H9 (cell line): ENCODE measurements around the gene DCN. TPM values are rescaled to one million over a fixed set of nuclear protein-coding genes. Genes with fewer than 3 reads are reported as not detected.

ENCODE experiments used
- DNase-seq: peaks from one replicate; pipeline ENCODE4 v3.0.0-alpha.2; 2017
- H2AFZ ChIP-seq: one replicate; pipeline ENCODE4 v1.6.1; 2013; ENCODE audit warnings: mild to moderate bottlenecking, low read length, control low read depth, moderate library complexity
- H2AK5ac ChIP-seq: 2 replicates; pipeline ENCODE4 v1.6.1; 2013; ENCODE audit warnings: low read length, control low read depth, mixed read lengths; ENCODE audit not compliant: insufficient read length
- H2BK120ac ChIP-seq: one replicate; pipeline ENCODE4 v1.6.1; 2013; ENCODE audit warnings: low read depth, mild to moderate bottlenecking, low read length, control low read depth, inconsistent platforms; ENCODE audit not compliant: poor library complexity, severe bottlenecking
- H2BK12ac ChIP-seq: 2 replicates; pipeline ENCODE4 v1.6.1; 2013; ENCODE audit warnings: low read length, control low read depth, mixed read lengths, low read depth; ENCODE audit not compliant: insufficient read length
- H2BK15ac ChIP-seq: 2 replicates; pipeline ENCODE4 v1.6.1; 2013; ENCODE audit warnings: low read depth, low read length, control low read depth
- H2BK20ac ChIP-seq: one replicate; pipeline ENCODE4 v1.6.1; 2013; ENCODE audit warnings: low read depth, mild to moderate bottlenecking, low read length, control low read depth, inconsistent platforms; ENCODE audit not compliant: poor library complexity, severe bottlenecking
- H2BK5ac ChIP-seq: 2 replicates; pipeline ENCODE4 v1.6.1; 2013; ENCODE audit warnings: low read length, control low read depth, mixed read lengths; ENCODE audit not compliant: insufficient read length
- H3K14ac ChIP-seq: 2 replicates; pipeline ENCODE4 v1.6.1; 2013; ENCODE audit warnings: low read length, control low read depth; ENCODE audit not compliant: insufficient read depth
- H3K18ac ChIP-seq: 2 replicates; pipeline ENCODE4 v1.6.1; 2013; ENCODE audit warnings: low read depth, mild to moderate bottlenecking, mixed read lengths, low read length, control low read depth; ENCODE audit not compliant: insufficient read length
- H3K23ac ChIP-seq: 2 replicates; pipeline ENCODE4 v1.6.1; 2013; ENCODE audit warnings: low read length, control low read depth, mixed read lengths, low read depth; ENCODE audit not compliant: insufficient read length
- H3K23me2 ChIP-seq: 2 replicates; pipeline ENCODE4 v1.6.1; 2013; ENCODE audit warnings: low read depth, mild to moderate bottlenecking, mixed read lengths, low read length, control low read depth; ENCODE audit not compliant: insufficient read length, poor library complexity, severe bottlenecking
- H3K27ac ChIP-seq: 2 replicates; pipeline ENCODE4 v1.5.1; 2013; ENCODE audit warnings: low read length, control low read depth, mixed read lengths, low read depth; ENCODE audit not compliant: insufficient read length
- H3K27me3 ChIP-seq: 2 replicates; pipeline ENCODE4 v1.6.1; 2013; ENCODE audit warnings: low read length, control low read depth, inconsistent platforms; ENCODE audit not compliant: insufficient read depth
- H3K4ac ChIP-seq: 2 replicates; pipeline ENCODE4 v1.6.1; 2013; ENCODE audit warnings: low read depth, mild to moderate bottlenecking, control low read depth, inconsistent platforms, low read length, moderate library complexity
- H3K4me1 ChIP-seq: 2 replicates; pipeline ENCODE4 v1.6.1; 2013; ENCODE audit warnings: low read length, control low read depth, inconsistent platforms; ENCODE audit not compliant: insufficient read depth
- H3K4me2 ChIP-seq: 2 replicates; pipeline ENCODE4 v1.6.1; 2013; ENCODE audit warnings: low read length, control low read depth, mixed read lengths; ENCODE audit not compliant: insufficient read length, insufficient read depth
- H3K56ac ChIP-seq: 2 replicates; pipeline ENCODE4 v1.6.1; 2013; ENCODE audit warnings: low read depth, mild to moderate bottlenecking, mixed read lengths, low read length, control low read depth; ENCODE audit not compliant: insufficient read length
- H3K79me1 ChIP-seq: 2 replicates; pipeline ENCODE4 v1.6.1; 2013; ENCODE audit warnings: low read depth, mild to moderate bottlenecking, moderate library complexity, low read length, control low read depth, inconsistent platforms; ENCODE audit not compliant: insufficient read depth, poor library complexity, severe bottlenecking
- H3K79me2 ChIP-seq: 2 replicates; pipeline ENCODE4 v1.6.1; 2013; ENCODE audit warnings: low read length, control low read depth, inconsistent platforms; ENCODE audit not compliant: insufficient read depth
- H3K9ac ChIP-seq: 2 replicates; pipeline ENCODE4 v1.6.1; 2013; ENCODE audit warnings: low read length, control low read depth, mixed read lengths; ENCODE audit not compliant: insufficient read length; ENCODE audit errors: extremely low read depth
- H3K9me3 ChIP-seq: one replicate; pipeline ENCODE4 v1.6.1; 2013; ENCODE audit warnings: low read depth, low read length, inconsistent platforms; ENCODE audit not compliant: control insufficient read depth
- H3T11ph ChIP-seq: one replicate; pipeline ENCODE4 v1.6.1; 2013; ENCODE audit warnings: mild to moderate bottlenecking, low read length, control low read depth, inconsistent platforms
- H4K20me1 ChIP-seq: one replicate; pipeline ENCODE4 v1.6.1; 2013; ENCODE audit not compliant: control insufficient read depth, insufficient read length, insufficient read depth
- H4K5ac ChIP-seq: 2 replicates; pipeline ENCODE4 v1.6.1; 2013; ENCODE audit warnings: low read depth, mild to moderate bottlenecking, mixed read lengths, low read length, control low read depth; ENCODE audit not compliant: insufficient read length
- H4K8ac ChIP-seq: replicated peaks from 2 replicates; pipeline ENCODE4 v1.6.1; 2013; ENCODE audit warnings: low read length, control low read depth, mixed read lengths, low read depth; ENCODE audit not compliant: insufficient read length
- H4K91ac ChIP-seq: 2 replicates; pipeline ENCODE4 v1.6.1; 2013; ENCODE audit warnings: low read depth, mild to moderate bottlenecking, moderate library complexity, mixed read lengths, low read length, control low read depth; ENCODE audit not compliant: insufficient read length
- H3K27ac Mint-ChIP-seq, 3 experiments: 2 replicates in 2 of 3; 3 replicates in 1 of 3; pipeline ENCODE4 v1.8.0; 2020 to 2021; ENCODE audit warnings: mixed read lengths in 3 of 3, mild to moderate bottlenecking in 1 of 3, moderate library complexity in 1 of 3
- H3K27me3 Mint-ChIP-seq: 2 replicates; pipeline ENCODE4 v1.8.0; 2021; ENCODE audit warnings: low read depth, mild to moderate bottlenecking, moderate library complexity, mixed read lengths
- H3K36me3 Mint-ChIP-seq, 3 experiments: 2 replicates in 2 of 3; 3 replicates in 1 of 3; pipeline ENCODE4 v1.8.0; 2020 to 2021; ENCODE audit warnings: low read depth in 3 of 3, mixed read lengths in 3 of 3; ENCODE audit not compliant: insufficient read depth in 1 of 3
- H3K4me1 Mint-ChIP-seq, 2 experiments: 2 replicates each; pipeline ENCODE4 v1.8.0; 2020; ENCODE audit warnings: mixed read lengths in 2 of 2
- H3K4me3 Mint-ChIP-seq, 2 experiments: 2 replicates in 1 of 2; 3 replicates in 1 of 2; pipeline ENCODE4 v1.8.0; 2020 to 2021; ENCODE audit warnings: mild to moderate bottlenecking in 2 of 2, mixed read lengths in 2 of 2, moderate library complexity in 1 of 2
- H3K9me3 Mint-ChIP-seq, 2 experiments: 2 replicates in 1 of 2; 3 replicates in 1 of 2; pipeline ENCODE4 v1.8.0; 2020; ENCODE audit warnings: mild to moderate bottlenecking in 2 of 2, mixed read lengths in 2 of 2, moderate library complexity in 1 of 2
- CTCF ChIP-seq: fragments of 200-600 bp; sonication (generic); conservative IDR thresholded peaks from 3 replicates; pipeline ENCODE4 v1.8.0; 2021; ENCODE audit warnings: antibody characterized with exemption, mild to moderate bottlenecking
- WGBS: extraction: QIAGEN DNeasy Blood & Tissue Kit; methylation state at CpG from one replicate; pipeline ENCODE4 v1.1.7; 2013; ENCODE audit warnings: missing lambda C conversion rate, low lambda C conversion rate, mixed read lengths; ENCODE audit not compliant: insufficient read length; ENCODE audit errors: extremely low coverage; 5-methylcytosine and 5-hydroxymethylcytosine counted together
- total RNA-seq: library from RNA; stranded (reverse); gene quantifications from 2 replicates; pipeline ENCODE4 v1.2.1, GENCODE V29; 2021

DCN gene
- total RNA-seq, 1 experiment from 2014 or later = not detected

GRCh38 chr12:91202390-91202789, 19.8 kb upstream of the DCN start:
- no peak for TF ChIP-seq CTCF
- Histone ChIP-seq H3K18ac (no peak overlapping the region), H3K14ac (no peak overlapping the region), H3T11ph (no peak overlapping the region), H3K9ac (no peak overlapping the region), H2BK120ac (no peak overlapping the region), H2BK12ac (no peak overlapping the region), H4K20me1 (no peaks in the 10 kb centered on the region), H3K9me3 (no peaks in the 10 kb centered on the region), H3K23me2 (no peaks in the 10 kb centered on the region), H3K4me1 (no peaks in the 10 kb centered on the region), H2BK20ac (no peak overlapping the region), H2AK5ac (no peak overlapping the region), H3K4ac (no peak overlapping the region), H4K5ac (no peak overlapping the region), H4K8ac (no peak overlapping the region), H2BK5ac (no peak overlapping the region), H4K91ac (no peak overlapping the region), H2BK15ac (no peak overlapping the region), H3K27me3 (no peaks in the 10 kb centered on the region), H2AFZ (no peak overlapping the region), H3K4me2 (no peak overlapping the region), H3K56ac (no peak overlapping the region), H3K27ac (no peak overlapping the region), H3K79me1 (no peaks in the 10 kb centered on the region), H3K23ac (no peak overlapping the region), H3K79me2 (no peaks in the 10 kb centered on the region)
- Mint-ChIP-seq H3K9me3 (peaks cover 0 to 2% of the 10 kb centered on the region in 2 experiments; a peak in 2 of 5 replicates), H3K4me3 (no peak overlapping the region), H3K27me3 (no peaks in the 10 kb centered on the region), H3K36me3 (0 out of 7 replicates have a peak, but pooled peaks cover 0 to 2% (median 0%) of the 10 kb centered on the region in 3 experiments), H3K27ac (no peak overlapping the region), H3K4me1 (peaks cover 7 to 13% of the 10 kb centered on the region in 2 experiments)
- no peak for DNase-seq
- no CpG with 5 or more reads among the region's 1 CpG for WGBS
